Superior temporal gyrus (tissue), 1 donor: ENCODE data around the gene PDILT.
"Not testable (repeated sequence)": the region's sequence is repeated elsewhere in the genome, so short reads cannot be mapped to it uniquely, and the experiment has no call there.

Source experiments
- DNase-seq: peaks from one replicate; pipeline ENCODE4 v3.0.0-alpha.2; 2016; ENCODE audit errors: extremely low spot score

PDILT gene

GRCh38 chr16:20322696-20323095 is 81.8 kb downstream of the PDILT start:
- no peak for DNase-seq

GRCh38 chr16:20321671-20322070 is 82.9 kb downstream of the PDILT start:
- DNase-seq: no peak

- not testable (repeated sequence) for DNase-seq
These were observed 83.5 kb downstream of the PDILT start for GRCh38 chr16:20321051-20321450.

DNA sequence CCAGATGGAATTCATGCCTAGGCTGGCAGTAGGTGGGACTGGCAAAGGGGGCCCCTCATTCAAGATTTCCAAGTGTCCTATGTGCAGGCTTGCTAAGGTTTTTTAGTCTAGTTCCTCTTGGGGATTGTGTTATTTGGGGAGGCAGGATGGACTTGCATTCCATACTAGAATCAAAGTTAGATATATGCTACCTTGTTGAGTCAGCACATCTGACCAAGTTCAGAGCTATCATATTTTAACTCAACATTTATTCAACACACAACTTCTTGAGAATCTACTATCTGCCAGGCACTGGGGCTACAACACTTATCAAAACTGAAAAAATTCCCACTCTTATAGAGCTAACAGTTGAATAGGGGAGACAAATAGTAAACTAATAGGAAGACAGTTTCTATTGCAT is 83.9 kb downstream of the PDILT start:
- DNase-seq: no peak

GRCh38 chr16:20320178-20320577 is 84.4 kb downstream of the PDILT start:
- no peak for DNase-seq

GRCh38 chr16:20319406-20319805 is 85.1 kb downstream of the PDILT start:
- no peak for DNase-seq

GRCh38 chr16:20318437-20318836 is 86.1 kb downstream of the PDILT start:
- DNase-seq: no peak

- no peak for DNase-seq
These were observed 86.5 kb downstream of the PDILT start for GRCh38 chr16:20318006-20318405.

DNA sequence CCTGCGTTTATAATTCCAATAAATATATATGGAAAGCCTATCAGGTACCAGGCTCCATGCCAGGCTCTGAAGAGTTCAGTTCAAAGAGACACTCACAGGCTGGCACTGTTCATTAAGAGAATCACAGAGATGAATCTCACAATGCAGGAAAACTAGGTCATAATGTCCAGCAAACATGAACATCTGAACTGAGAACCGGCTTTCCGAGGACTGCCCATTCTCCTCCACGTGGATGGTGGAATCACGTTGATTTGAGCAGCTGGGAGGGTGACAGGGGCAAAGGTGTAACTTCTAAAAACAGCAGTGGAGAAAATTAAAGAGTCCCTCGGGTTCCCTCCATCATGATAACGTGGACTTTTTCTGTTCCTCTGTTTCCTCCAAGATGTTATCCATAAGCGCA is 87.4 kb downstream of the PDILT start:
- no peak for DNase-seq

DNA sequence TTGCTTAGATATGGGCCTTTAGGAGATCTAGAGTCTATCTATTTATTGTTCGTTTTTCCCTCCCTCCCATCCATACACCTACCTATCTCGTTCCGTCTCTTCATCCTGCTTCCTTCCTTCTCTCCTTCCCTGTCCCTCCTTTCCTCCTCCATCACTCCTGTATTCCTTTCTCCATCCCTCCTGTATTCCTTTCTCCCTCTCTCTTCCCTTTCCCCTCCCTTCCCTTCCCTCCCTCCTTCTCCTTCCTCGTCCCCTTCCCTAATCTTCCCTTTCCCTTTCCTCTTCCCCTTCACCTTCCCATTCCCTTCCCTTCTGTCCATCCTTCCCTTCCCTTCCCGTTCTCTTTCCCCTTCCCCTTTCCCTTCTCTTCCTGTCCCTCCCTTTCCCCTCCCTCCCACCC is 87.8 kb downstream of the PDILT start:
- DNase-seq: no peak

- no peak for DNase-seq
These were observed 88.8 kb downstream of the PDILT start for GRCh38 chr16:20315764-20316163.

- no peak for DNase-seq
These were observed 90.0 kb downstream of the PDILT start for GRCh38 chr16:20314575-20314974.

DNA sequence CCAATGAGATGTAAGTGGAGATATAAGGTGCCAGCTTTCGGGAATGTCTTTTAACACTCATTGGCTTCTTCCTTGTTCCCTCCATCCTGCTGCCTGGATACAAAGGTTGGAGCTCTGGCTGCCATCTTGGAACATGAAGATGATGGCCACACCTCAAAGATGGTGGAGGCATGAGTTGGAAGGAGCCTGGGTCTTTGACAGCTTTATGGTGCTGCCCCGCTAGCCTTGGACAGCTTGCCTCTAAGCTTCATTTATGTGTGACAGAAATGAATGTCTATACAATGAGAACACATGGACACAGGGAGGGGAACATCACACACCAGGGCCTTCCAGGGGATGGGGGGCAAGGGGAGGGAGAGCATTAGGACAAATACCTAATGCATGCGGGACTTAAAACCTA is 90.8 kb downstream of the PDILT start:
- no peak for DNase-seq

DNA sequence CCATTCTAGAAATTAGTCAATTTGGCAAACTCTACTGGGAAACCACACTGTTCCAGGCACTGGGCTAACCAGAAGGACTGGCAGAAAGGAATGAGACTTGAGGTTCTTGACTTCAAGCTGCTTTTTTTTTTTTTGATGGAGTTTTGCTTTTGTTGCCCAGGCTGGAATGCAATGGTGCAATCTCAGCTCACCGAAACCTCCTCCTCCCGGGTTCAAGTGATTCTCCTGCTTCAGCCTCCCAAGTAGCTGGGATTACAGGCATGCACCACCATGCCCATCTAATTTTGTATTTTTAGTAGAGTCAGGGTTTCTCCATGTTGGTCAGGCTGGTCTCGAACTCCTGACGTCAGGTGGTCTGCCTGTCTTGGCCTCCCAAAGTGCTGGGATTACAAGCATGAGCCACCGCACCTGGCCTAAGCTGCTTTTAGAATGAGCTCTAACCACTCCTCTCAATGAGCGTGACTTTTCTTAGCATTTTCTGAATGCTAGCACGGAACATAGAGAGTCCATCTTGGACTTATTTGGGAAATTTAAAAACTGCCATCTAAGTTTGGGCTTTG is 91.9 kb downstream of the PDILT start:
- DNase-seq: not testable (repeated sequence)

DNA sequence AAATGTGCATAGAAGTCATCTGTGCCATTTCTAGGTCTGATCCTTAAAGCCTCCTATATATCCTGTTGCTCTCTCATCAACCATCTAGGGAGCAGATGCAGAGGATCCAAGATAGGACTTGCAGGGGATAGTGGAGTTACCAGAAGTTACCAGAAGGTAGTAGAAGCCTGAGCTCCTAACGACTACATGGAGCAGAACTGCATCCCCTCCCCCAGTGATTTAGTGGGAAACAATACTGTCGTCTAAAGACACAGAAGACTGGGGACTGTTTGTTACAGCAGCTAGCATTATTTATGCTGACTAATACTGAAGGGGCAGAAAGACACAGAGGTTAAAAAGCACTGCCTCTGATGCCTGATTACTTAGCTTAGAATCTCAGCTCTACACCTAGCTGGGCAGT is 93.0 kb downstream of the PDILT start:
- DNase-seq: no peak

DNA sequence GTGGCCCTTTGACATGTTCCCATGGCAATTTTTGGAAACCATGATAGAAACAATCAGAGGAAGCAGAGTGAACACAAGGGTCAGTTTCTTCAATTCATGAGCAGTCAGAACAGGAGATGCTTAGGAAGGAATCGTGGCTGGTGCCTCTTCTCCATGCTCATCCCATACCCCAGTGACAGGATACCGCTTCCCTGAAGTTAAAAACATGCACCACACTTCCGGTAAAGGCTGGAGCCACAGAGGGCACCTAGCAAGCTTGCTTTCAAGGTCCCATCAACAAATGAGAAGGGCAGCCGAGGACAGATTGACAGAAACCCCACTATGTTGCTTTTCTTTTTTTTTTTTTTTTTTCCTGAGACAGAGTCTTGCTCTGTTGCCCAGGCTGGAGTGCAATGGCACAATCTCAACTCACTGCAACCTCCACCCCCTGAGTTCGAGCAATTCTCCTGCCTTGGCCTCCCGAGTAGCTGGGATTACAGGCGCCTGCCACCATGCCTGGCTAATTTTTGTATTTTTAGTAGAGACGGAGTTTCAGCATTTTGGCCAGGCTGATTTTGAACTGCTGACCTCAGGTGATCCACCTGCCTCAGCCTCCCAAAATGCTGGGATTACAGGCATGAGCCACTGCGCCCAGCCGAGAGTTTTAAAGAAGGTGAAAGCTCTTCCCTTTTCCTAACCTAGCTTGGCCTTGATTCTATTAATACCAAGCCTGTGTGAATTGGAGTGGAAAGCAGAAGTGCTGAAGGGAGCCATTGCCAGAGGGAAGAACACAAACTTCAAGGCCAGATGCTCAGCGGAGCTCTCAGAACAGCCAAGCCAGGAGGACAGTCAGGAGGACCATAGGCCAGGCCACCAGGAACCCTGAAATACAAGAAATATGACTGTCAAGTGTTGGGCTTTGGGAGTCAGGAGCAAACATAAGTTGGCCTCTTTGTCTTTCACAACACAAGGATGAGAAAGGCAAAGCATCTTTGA is 93.8 kb downstream of the PDILT start:
- DNase-seq: no peak

- DNase-seq: no peak
These were observed 94.8 kb downstream of the PDILT start for GRCh38 chr16:20309786-20310185.
